Embryonic facial prominence (tissue), 1 donor: Measurements from ENCODE around the gene C1GALT1C1.
"Not testable (repeated sequence)": the region's sequence is repeated elsewhere in the genome, so short reads cannot be mapped to it uniquely, and the experiment has no call there.

ENCODE experiments used
- DNase-seq: peaks from one replicate; pipeline ENCODE4 v3.0.0-alpha.2; 2016; ENCODE audit errors: extremely low spot score

The C1GALT1C1 gene

GRCh38 chrX:120629667-120630537 lies at the start of gene C1GALT1C1:
Gene C1GALT1C1, minus strand, starts transcription at chrX:120630054. Its CDS starts 2,888 bp downstream, at chrX:120627166.
- DNase-seq, result peak; percentile 68

DNA sequence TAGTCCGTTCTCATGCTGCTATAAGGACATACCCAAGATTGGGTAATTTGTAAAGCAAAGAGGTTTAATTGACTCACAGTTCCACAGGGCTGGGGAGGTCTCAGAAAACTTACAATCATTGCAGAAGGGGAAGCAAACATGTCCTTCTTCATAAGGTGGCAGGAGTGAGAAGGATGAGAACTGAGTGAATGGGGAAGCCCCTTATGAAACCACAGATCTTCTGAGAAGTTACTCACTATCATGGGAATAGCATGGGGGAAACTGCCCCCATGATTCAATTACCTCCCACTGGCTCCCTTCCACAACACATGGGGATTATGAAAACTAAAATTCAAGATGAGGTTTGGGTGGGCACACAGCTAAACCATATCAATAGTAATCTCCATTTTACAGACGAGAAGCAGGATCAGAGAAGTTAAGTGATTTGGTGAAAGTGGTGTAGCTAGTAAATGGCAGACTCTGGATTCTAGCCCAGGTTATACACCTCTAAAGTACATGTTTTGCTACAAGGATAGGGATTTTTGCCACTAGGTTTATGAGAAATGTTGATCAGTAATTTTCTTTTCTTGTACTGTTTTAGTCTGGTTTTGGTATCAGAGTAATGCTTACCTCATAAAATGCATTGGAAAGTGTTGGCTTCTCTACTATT lies 47.3 kb upstream of the C1GALT1C1 start:
- no peak for DNase-seq

DNA sequence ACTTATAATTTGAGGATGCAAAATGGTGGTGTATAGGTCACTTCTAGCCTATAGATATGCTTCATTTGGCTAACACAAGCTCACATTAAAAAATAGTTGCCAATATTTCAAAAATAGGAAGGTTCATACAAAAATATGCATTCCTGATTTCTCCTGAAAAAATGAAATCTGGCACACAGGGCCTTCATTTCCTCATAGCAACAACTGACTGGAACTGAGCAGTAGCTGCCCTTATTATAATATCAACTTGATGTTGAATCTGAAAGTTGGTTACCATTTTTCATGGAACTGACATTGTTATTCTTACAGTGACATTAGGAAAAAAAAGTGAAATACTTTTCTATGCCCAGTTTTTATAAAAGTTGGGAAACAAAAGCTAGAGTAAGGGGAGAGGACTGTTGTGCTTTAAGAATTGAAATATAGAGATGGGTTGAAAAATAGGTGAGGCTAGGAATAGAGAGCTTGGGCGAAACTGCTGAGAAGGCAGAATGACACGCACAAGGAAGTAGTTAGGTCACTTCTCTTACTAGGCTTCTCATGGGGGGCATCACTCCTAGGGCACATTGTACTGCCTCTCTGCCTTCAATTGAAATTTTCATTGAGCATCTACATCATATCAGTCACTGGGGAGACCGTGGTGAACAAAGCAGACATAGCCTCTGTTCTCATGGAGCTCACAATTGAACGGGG lies 43.1 kb upstream of the C1GALT1C1 start:
- DNase-seq, result no peak

DNA sequence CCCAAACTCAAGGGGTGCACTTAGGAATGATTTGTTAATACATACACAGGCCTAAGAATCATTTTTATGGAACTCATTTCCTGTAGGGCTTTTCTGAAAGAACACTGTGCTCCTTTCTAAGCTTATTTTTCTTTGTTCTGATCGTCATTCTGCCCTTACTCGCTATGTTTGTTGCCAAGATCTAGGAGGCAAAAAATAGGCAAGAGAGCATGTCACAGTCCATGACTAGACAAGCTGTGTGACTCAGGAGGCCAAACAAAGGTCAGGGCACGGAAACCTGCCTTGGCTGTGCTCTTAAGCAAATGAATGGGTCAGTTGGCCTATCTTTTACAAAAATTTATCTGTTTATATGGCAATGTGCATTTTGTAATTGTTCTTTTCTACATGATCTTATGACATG lies 42.5 kb upstream of the C1GALT1C1 start:
- no peak for DNase-seq

- no peak for DNase-seq
Measured at GRCh38 chrX:120671963-120672362, 42.1 kb upstream of the C1GALT1C1 start.

DNA sequence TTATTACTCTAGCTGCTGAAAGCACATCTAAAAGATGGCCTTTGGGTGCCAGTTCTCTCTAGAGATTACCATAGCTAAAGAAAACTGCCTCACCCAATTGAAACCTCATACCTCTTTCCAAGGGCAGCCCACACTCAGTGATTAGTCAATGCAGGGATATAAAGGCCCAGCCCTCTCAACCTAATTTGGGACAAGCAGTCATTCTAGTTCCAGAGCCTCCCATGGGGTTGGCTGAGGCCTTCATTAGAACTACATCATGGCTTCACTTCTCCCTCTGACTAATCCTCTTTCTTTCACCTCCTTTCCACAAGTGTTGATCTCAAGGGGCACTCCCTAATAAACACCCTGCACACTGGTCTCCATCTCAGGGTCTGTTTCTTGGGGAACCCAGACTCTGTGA lies 38.5 kb upstream of the C1GALT1C1 start:
- DNase-seq, result no peak

GRCh38 chrX:120664535-120664934 lies 34.7 kb upstream of the C1GALT1C1 start:
- DNase-seq, result not testable (repeated sequence)

DNA sequence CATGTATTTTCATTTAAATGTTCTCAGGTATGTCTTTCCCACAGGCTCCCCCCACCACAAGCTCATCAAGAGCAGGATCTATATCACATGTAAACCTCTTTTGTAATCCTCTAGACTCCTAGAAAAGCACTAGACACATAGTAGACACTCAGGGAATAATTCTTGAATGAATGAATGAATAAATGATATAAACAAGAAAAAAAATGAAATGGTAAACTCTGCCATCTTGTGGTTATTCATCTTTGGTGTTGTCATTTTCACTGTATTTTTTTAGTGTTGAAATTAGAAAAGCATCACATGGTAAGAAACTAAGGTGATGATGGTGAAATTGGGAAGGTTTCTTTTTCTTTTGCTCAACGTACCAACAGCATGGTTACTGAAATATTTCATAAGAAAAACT lies 34.2 kb upstream of the C1GALT1C1 start:
- DNase-seq, result no peak

DNA sequence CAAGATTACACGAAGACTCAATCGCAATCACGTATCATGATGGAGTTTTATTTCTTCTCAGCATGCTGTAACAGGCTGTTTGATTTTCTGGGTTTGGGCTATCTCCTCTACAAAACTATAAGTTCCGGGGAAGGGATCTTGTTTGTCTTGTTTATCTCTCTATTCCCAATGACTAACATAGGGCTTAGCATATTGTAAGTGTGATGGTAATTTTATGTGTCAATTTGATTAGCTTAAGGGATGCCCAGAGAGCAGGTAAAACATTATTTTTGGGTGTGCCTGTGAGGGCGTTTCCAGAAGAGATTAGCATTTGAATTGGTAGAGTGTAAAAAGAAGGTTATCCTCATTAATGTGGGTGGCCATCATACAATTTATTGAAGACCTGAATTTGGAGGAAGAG lies 32.8 kb upstream of the C1GALT1C1 start:
- DNase-seq, result no peak

GRCh38 chrX:120660637-120661036 lies 30.8 kb upstream of the C1GALT1C1 start:
- no peak for DNase-seq

- no peak for DNase-seq
Measured at GRCh38 chrX:120653000-120653399, 23.1 kb upstream of the C1GALT1C1 start.

DNA sequence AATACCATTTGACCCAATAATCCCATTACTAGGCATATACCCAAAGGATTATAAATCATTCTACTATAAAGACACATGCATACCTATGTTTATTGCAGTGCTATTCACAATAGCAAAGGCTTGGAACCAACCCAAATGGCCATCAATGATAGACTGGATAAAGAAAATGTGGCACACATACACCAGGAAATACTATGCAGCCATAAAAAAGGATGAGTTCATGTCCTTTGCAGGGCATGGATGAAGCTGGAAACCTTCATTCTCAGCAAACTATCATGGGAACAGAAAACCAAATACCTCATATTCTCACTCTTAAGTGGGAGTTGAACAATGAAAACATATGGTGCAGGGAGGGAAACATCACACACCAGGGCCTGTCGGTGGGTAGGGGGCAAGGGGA lies 22.4 kb upstream of the C1GALT1C1 start:
- DNase-seq, result not testable (repeated sequence)

DNA sequence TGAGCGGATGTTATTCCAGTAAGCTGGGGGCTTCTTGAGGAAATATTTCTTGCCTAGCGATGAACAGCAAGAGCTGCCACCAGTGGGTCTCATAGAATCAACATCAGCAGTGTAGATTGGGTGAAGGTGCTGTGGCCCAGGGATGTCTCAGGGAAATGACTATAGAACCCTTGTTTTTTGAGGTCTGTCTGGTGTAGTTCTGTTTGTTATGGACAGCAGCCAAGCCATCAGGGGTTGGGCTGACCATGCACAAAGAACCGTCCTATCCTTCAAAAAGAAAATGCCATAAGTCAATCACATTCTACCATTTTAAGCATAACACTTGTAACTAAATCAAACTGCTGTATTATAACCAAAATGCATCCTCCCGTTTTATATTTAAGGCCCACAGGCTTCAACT lies 17.3 kb upstream of the C1GALT1C1 start:
- DNase-seq, result no peak

- no peak for DNase-seq
Measured at GRCh38 chrX:120642871-120643270, 13.0 kb upstream of the C1GALT1C1 start.

DNA sequence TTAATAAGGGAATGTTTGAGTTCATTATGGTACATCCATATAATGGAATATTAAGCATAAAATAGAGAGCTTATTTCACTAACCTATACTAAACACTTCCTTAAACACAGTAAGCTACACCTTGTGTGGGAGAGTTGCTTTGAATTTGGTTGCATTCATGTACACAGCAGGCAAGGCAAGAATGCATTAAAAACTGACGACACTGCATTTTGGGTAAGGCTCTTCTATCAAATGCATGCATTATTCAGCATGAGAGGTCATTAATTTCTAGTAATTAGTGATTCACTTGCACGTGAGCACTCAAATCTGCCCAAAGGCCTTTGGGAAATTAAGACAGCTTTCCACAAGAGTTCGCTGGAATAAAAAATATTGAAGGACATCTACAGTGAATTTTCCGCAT lies 8.8 kb upstream of the C1GALT1C1 start:
- no peak for DNase-seq

- DNase-seq, result no peak
Measured at GRCh38 chrX:120625371-120625770, 4.5 kb downstream of the C1GALT1C1 start.

DNA sequence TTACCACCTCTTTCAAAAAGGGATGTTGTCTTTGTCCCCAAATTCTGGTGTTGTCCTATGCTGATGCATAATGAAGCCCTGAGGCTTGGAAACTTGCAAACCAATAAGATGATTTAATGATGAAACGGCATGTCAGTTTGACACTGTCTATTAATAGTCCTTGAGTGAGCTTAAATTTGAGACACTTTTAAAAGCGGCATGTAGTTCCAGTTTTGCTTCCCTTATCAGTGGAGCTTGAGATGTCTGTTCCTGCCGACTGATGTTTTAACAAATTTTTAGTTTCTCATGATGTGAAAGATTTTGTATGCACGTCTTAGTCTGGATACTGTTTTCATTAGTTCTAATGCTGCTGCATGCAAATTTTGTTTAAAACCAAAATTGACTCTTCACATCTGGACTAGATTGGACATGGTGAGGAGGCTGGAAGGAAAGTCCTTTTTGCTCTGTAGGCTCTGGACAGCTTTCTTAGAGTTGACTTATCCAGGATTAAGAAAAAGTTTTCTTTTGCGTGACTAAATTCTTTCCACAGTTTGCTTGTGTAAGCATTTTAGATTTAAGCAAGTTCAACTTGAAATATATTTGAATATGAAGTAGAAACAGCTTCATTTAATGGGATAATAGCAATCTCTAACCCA lies 11.7 kb downstream of the C1GALT1C1 start:
- DNase-seq, result no peak

GRCh38 chrX:120614816-120615215 lies 15.0 kb downstream of the C1GALT1C1 start:
- no peak for DNase-seq

GRCh38 chrX:120612086-120612485 lies 17.8 kb downstream of the C1GALT1C1 start:
- no peak for DNase-seq

DNA sequence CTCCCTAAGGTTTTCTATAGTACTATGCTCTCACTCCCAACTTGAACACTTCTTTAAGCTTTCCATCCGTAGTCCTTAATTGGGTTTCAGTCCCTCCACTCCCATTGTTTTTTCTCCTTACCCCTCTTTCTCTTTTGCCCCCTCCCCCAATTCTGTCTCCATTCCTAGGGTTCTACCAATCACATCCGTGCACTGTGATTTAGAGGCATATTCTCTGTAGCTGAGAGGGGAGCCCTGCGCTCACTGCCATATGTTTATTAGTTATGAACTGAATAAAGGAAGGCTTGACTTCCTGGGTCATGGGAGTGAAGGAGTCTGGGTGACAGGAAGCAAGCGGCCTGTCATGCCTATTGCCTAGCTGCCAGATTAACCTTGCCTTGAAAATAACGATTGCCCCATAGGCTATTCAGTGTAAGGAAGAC lies 25.5 kb downstream of the C1GALT1C1 start:
- DNase-seq, result no peak

- DNase-seq, result peak; percentile 88
Measured at GRCh38 chrX:120603707-120604360, 26.0 kb downstream of the C1GALT1C1 start, which contains the start of gene MCTS1. Gene MCTS1, plus strand, starts transcription at chrX:120604101. Its CDS starts 136 bp downstream, at chrX:120604237.
